ENCODE data around the gene IFNLR1. TPM values are rescaled to one million over a fixed set of nuclear protein-coding genes. Genes with fewer than 3 reads are reported as not detected.

The IFNLR1 gene
- total RNA-seq, 6 experiments from 2014 or later = 3.4 to 8.3 (median 4.0) TPM

DNA sequence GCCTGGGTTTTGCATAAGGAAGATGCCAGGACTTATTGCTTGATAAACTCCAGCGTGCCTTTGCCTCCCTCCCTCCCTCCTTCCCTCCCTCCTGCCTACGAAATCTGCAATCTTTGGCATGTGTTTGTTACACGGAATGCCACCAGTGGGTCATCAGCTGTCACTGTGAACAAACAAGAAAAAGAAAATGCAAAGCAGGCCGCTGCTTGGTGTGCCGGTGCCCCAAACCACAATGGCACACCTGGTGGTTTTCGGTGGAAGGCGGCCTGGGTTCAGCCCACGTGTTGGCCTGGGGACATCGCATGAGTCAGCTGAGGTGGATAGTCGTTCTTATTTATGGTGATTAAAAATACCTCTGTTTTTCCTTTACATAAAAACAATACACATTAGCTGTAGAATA is 16.3 kb upstream of the IFNLR1 start:
- no peak overlapping the region for H3K4me3 ChIP-seq
- H3K27ac ChIP-seq = no peak overlapping the region
- H3K4me1 ChIP-seq = peaks cover 0 to 14% (median 0%) of the 10 kb centered on the region in 4 donors
- WGBS (ENCODE audit: insufficient coverage, low coverage, low lambda C conversion rate, missing lambda C conversion rate) = 54% methylated on average over 8 of the region's 10 CpGs
- ATAC-seq (no peak), DNase-seq (peak in 1 of 3 donors; percentile 37)
- TF ChIP-seq, protein P1, sequence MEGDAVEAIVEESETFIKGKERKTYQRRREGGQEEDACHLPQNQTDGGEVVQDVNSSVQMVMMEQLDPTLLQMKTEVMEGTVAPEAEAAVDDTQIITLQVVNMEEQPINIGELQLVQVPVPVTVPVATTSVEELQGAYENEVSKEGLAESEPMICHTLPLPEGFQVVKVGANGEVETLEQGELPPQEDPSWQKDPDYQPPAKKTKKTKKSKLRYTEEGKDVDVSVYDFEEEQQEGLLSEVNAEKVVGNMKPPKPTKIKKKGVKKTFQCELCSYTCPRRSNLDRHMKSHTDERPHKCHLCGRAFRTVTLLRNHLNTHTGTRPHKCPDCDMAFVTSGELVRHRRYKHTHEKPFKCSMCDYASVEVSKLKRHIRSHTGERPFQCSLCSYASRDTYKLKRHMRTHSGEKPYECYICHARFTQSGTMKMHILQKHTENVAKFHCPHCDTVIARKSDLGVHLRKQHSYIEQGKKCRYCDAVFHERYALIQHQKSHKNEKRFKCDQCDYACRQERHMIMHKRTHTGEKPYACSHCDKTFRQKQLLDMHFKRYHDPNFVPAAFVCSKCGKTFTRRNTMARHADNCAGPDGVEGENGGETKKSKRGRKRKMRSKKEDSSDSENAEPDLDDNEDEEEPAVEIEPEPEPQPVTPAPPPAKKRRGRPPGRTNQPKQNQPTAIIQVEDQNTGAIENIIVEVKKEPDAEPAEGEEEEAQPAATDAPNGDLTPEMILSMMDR (IDR thresholded peaks at IDR 0.05) = no peak
- no peak for TF ChIP-seq POLR2A (IDR thresholded peaks at IDR 0.05)
- no peaks in the 10 kb centered on the region for H3K36me3 ChIP-seq
- no peaks in the 10 kb centered on the region for H3K27me3 ChIP-seq
- H3K9me3 ChIP-seq = no peaks in the 10 kb centered on the region
- intact Hi-C loops (cut with DNase I) = loop anchor here (5.0 kb wide), 1 partner anchor 189 kb away; no protein-coding TSS in a partner anchor

DNA sequence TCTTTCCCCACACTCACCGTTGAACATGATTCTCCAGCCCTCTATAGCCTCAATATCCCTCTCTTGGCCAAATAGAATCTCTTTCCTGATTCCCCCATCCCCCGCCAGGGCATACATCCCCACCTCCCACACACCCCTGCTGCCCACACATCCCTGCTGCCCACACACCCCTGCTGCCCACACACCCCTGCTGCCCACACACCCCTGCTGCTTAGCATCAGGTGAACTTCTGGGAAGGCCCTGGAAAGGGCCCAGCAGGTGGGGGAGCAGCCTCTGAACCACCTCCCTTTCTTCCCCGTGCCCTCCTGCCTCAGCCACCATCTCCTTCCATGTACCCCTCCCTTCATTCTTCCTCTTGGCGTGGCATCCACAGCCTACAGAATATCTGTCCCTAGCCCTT is 15.9 kb upstream of the IFNLR1 start:
- H3K36me3 ChIP-seq = no peaks in the 10 kb centered on the region
- no peaks in the 10 kb centered on the region for H3K9me3 ChIP-seq
- no peaks in the 10 kb centered on the region for H3K27me3 ChIP-seq
- peaks cover 0 to 14% (median 0%) of the 10 kb centered on the region in 4 donors for H3K4me1 ChIP-seq
- H3K27ac ChIP-seq = no peak overlapping the region
- intact Hi-C loops (cut with DNase I) = loop anchor here (5.0 kb wide), 1 partner anchor 189 kb away; no protein-coding TSS in a partner anchor
- no peak for DNase-seq
- TF ChIP-seq POLR2A (IDR thresholded peaks at IDR 0.05) = no peak
- TF ChIP-seq, protein P1 (IDR thresholded peaks at IDR 0.05) = no peak
- H3K4me3 ChIP-seq = no peak overlapping the region
- ATAC-seq = no peak
- 90% methylated on average over 2 of the region's 4 CpGs for WGBS (ENCODE audit: insufficient coverage, low coverage, low lambda C conversion rate, missing lambda C conversion rate)

DNA sequence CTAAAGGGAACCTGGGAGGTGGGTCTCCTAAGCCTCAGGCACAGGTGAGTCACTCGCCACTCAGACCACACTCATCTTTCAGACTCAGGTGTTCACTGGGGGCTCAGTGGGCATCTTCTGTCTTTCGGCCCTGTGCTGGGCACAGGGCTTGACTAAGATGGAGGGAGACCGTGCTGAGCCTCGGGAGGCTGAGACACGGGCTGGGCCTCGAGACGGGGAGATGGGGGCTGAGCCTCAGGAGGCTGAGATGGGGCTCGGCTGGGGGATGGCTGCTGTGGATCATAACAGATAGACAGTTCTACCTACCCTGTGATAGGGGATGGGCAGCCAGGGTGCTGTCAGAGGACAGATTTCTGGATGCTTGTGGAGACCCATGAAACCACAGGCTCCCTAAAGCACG is 15.5 kb upstream of the IFNLR1 start:
- H3K4me1 ChIP-seq = peaks cover 0 to 14% (median 0%) of the 10 kb centered on the region in 4 donors
- no peaks in the 10 kb centered on the region for H3K36me3 ChIP-seq
- TF ChIP-seq, protein P1 (IDR thresholded peaks at IDR 0.05) = no peak
- no peak for TF ChIP-seq POLR2A (IDR thresholded peaks at IDR 0.05)
- 91% methylated on average over 8 of the region's 9 CpGs for WGBS (ENCODE audit: insufficient coverage, low coverage, low lambda C conversion rate, missing lambda C conversion rate)
- ATAC-seq (no peak), DNase-seq (no peak)
- no peaks in the 10 kb centered on the region for H3K27me3 ChIP-seq
- H3K27ac ChIP-seq = no peak overlapping the region
- no peaks in the 10 kb centered on the region for H3K9me3 ChIP-seq
- intact Hi-C loops (cut with DNase I) = loop anchor here (5.0 kb wide), 1 partner anchor 190 kb away; no protein-coding TSS in a partner anchor
- H3K4me3 ChIP-seq = no peak overlapping the region

DNA sequence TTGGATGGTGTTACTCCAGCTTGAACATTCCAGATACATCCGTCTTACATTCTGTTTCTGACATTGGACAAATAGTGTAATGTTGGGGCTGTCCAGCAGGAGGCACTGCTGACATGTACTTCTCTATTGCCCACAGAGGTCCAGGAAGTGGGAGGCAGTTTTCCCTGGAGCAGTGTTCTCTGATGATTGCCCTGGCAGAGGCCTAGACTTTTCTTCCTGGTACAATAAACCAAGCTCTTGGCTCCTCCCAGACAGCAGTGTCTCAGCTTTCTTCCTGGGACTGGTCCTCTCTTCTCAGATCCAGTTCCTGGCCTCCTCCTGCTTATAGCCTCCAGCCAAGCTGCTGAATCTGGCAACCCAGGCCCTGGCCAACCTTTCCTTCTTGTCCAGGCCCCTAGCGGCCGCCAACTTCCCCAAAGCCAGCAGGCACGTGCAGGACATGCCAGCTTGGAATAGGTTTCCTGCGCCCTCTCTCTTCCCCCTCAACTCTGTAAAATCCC is 14.9 kb upstream of the IFNLR1 start:
- DNase-seq = peak; percentile 72 to 85 (median 72)
- H3K27ac ChIP-seq = no peak overlapping the region
- no peak for TF ChIP-seq POLR2A (IDR thresholded peaks at IDR 0.05)
- TF ChIP-seq, protein P1 (IDR thresholded peaks at IDR 0.05) = peak; percentile 71 to 95 (median 82)
- no peaks in the 10 kb centered on the region for H3K36me3 ChIP-seq
- H3K4me3 ChIP-seq = no peak overlapping the region
- no peaks in the 10 kb centered on the region for H3K27me3 ChIP-seq
- H3K9me3 ChIP-seq = no peaks in the 10 kb centered on the region
- WGBS (ENCODE audit: insufficient coverage, low coverage, low lambda C conversion rate, missing lambda C conversion rate) = 42% methylated on average over 3 of the region's 5 CpGs
- peaks cover 0 to 14% (median 0%) of the 10 kb centered on the region in 4 donors for H3K4me1 ChIP-seq
- peak; percentile 88 to 93 (median 90) for ATAC-seq
- intact Hi-C loops (cut with DNase I) = loop anchor here (5.0 kb wide), 1 partner anchor 190 kb away; no protein-coding TSS in a partner anchor
